HG03045 (cell line): ENCODE results near the gene BEST3.
"Not testable (repeated sequence)": the region's sequence is repeated elsewhere in the genome, so short reads cannot be mapped to it uniquely, and the experiment has no call there.

Experiments
- ATAC-seq: cut with Tn5 transposase; IDR thresholded peaks from one replicate; pipeline ENCODE4 v1.9.1; 2021; ENCODE audit warnings: mild to moderate bottlenecking, moderate library complexity; ENCODE audit not compliant: unreplicated experiment

BEST3 gene

DNA sequence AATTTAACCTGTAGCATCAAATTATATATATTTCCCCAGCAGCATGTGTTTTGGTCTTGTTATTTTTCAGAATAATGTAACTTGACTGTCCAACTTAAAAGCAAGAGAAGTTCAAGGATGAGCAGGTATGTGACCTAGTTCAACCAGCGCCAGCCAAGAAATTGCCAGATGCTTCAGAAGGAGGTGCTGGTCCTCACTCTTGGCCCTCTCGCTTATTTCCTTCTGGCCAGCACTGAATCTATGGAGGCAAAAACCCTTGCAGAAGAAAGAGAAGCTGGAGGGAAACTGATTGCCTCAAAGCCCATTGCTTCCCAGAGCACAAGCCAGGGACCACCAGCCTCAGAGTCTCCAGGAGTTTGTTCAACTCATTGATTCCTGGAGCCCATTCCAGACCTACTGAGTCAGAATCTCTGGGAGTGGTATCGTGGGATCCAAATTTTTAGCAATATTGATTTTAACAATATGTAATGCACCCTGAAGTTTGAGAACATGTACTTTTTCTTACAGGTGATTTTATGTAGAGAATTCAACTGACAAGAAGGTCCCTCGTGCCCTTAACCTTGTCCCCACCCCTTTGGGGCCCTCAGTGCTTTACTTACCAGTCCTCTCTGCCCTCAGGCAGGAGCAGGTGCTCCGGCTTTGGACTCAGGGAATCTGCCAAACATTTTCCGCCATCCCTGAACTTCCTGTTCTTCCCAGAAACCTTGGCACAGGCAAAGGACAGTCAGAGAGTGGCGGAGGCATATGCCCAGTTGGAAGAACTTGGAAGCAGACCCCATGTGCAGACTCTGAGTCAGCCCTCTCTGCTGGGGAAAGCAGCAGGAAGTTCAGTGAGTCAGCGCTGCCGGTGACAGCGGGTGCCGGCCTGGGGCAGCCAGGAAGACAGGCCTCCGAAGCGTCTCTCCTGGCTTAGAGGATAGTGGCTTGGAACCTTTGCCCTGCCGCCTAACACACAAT, 10.4 kb downstream of the BEST3 start:
- no peak for ATAC-seq

DNA sequence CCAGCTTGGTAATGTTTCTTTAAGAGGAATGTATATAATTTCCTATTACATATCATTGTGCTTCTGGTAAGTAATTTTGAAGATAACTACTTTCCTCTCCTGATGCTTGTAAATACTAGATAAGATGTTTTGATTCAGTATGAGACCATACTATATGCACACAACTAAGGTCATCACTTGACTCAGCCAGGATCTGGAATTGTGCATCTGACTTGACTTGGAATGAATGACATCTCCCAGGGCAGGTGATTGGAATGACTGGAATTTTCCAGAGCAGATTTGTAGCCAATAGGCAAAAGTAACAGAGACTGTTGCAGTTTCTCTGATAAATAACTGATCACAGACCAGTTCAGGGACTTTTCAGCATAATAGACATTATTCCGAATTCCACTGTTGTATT, 11.1 kb downstream of the BEST3 start:
- no peak for ATAC-seq

GRCh38 chr12:69687390-69687789, 11.7 kb downstream of the BEST3 start:
- no peak for ATAC-seq

DNA sequence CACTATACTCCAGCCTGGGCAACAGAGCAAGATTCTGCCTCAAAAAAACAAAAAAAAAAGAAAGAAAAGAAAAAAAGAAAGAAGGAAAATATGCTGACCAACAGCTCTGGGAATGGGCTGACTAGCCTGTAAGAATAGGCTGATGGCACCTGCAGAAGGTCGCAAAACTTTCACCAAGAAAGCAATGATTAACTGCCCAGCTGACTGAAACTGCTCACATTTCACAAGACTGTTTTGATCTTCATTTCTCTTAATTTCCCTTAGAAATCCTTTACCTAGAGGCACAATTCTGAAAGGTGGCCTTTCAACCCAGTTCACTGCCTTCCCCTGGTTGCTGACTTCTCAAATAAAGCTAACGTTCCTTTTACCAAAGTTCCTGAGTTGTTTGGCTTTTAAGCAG, 12.4 kb downstream of the BEST3 start:
- ATAC-seq: no peak

- ATAC-seq: no peak
Observed at GRCh38 chr12:69685810-69686209, 13.3 kb downstream of the BEST3 start.

GRCh38 chr12:69684466-69684865, 14.6 kb downstream of the BEST3 start:
- no peak for ATAC-seq

GRCh38 chr12:69682110-69682755, 16.9 kb downstream of the BEST3 start:
- ATAC-seq: no peak

DNA sequence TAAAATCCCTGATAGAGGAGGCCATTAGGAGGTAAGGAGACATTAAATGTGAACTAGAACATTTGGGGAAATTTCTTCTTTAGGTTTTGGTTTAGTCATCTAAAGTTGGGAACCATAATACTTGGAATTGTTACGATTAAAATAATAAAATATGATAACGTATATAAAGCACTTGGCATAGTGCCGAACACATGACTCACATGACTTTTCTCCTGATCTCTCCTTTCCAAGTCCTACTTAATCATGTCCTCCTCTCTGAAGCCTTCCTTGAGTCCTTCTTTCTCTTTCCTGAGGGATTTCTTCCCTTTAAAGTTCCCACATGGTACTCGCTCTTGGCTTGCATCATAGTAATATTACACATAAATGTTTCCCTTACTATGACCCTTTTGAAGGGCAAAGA, 20.0 kb downstream of the BEST3 start:
- ATAC-seq: no peak

DNA sequence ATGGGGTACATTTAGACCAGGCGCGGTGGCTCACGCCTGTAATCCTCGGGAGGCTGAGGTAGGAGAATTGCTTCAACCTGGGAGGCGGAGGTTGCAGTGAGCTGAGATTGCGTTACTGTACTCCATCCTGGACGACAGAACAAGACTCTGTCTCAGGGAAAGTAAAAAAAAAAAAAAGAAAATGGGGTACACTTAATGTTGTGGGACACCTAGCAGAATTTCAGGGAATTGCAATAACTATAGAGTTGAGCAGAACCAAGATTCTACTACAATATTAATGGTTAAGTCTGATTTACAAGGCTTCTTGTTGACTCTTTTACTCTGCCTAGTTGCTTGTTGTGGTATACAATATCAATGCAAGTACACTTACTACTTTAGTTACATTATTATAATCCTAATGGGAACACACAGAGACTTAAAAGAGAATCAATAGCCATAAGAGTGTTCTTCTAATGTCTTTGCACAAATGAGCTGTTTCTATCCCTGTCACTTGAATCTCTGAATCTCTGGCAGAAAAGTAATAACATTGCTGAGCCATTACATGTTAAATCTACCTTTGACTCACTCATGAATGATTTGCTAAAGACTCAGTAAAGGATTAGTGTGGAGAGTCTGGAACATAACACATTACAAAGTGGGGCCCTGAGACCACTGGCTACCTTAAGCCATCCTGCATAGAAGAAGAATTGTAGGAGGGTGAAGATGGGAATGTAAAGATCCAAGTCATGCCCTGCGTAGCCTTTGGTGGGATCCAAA, 22.7 kb downstream of the BEST3 start:
- no peak for ATAC-seq

- no peak for ATAC-seq
Observed at GRCh38 chr12:69672195-69672594, 26.9 kb downstream of the BEST3 start.

DNA sequence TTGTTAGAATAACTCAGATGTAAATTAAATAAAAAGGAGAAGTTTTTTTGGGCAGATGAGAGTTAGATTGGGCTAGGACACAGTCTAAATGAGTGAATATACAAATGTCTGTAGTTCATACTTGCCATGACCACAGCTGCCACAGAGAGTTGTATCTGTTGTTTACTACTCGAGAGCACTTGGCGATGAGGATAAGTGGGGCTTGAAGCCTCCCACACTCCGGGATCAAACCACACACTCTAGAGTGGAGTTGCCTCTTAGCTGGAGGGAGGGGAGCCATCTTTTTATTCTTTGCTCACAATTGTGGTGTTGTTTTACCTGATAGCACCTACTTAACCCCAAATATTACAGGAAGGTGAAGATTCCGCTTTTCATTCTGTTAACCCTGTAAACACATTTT, 27.5 kb downstream of the BEST3 start:
- no peak for ATAC-seq

- ATAC-seq: no peak
Observed at GRCh38 chr12:69666798-69667197, 32.3 kb downstream of the BEST3 start.

DNA sequence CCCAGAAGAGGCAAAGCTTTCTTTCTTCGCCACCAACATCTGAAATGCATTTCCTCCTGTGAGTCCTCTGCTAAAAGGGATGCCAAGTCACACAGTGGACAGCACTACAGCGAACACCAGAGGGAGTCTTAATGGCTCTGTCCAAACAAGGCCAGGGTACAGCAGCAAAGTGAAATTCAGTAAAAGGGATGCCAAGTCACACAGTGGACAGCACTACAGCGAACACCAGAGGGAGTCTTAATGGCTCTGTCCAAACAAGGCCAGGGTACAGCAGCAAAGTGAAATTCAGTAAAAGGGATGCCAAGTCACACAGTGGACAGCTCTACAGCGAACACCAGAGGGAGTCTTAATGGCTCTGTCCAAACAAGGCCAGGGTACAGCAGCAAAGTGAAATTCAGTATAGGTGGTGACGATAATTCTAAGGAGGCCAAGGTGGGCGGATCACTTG, 34.1 kb downstream of the BEST3 start:
- ATAC-seq: not testable (repeated sequence)

- no peak for ATAC-seq
Observed at GRCh38 chr12:69663726-69664125, 35.4 kb downstream of the BEST3 start.

DNA sequence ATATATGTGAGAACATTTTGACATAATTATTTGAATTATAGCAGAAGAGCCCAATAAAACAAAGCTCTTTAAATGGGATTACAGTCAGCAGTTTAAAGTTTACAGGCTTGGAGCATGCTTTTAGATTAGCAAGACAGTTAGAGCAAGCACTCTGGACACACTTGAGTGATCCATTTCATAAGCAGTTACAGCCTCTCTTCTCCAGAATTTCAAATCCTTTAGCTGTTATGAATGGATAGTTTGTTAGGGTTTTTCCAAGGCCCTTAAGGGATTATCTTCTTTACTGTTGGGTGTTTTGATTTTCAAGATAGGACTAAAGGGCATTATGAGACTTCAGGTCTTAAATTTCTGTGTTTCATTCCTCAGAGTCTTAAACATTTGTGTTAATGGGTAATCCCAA, 36.3 kb downstream of the BEST3 start:
- ATAC-seq: no peak

DNA sequence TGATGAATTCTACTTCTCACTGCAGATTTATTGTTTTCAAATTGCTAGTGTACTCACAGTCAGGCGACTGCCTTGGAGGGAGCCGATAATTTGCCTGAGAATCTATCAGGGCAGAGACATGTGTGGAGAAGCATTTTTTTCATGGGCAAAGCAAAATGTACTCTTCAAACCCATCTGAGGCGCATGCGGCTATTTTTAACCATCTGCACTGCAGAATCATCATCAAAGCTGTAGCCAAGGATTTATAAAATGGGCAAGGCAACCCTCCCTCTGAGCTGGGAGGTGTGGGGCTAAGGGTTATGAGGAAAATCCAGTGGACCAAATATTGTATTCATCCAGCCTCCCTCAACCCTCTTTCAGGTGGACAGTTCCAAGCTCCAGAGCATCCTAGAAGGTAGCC, 37.7 kb downstream of the BEST3 start:
- no peak for ATAC-seq

DNA sequence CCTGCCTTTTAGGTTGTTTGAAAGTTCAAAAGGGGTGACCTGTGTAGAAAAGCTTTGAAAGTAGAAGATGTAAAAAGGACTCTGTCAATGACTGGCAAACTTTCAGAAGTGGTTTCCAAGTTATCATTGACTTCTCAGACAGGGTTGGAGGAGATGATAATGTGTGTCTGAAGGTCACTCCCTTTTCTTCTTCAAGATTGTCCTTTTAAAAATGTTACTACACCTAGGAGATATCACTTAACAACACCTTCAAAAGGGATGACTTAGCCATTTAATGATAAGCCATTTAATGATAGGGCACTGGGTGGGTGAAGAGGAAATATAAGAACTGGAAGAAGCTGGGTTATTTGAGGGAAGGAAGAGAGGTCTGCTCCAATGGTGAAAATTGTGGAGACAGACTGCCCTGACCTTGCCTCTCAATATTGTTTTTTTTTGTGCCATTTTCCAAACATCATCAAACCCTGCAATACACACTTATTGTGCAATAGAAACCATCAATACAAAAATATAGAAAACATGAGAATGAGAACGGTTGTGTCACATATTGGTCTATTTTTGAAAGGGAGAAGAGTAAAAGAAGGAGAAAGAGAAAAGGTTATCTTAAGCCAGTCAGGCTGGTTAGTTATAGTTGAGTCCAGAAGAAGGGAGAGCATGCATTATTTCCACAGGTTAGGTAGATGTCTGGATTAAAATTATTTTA, 38.8 kb downstream of the BEST3 start:
- ATAC-seq: no peak

- no peak for ATAC-seq
Observed at GRCh38 chr12:69658203-69658602, 40.9 kb downstream of the BEST3 start.

DNA sequence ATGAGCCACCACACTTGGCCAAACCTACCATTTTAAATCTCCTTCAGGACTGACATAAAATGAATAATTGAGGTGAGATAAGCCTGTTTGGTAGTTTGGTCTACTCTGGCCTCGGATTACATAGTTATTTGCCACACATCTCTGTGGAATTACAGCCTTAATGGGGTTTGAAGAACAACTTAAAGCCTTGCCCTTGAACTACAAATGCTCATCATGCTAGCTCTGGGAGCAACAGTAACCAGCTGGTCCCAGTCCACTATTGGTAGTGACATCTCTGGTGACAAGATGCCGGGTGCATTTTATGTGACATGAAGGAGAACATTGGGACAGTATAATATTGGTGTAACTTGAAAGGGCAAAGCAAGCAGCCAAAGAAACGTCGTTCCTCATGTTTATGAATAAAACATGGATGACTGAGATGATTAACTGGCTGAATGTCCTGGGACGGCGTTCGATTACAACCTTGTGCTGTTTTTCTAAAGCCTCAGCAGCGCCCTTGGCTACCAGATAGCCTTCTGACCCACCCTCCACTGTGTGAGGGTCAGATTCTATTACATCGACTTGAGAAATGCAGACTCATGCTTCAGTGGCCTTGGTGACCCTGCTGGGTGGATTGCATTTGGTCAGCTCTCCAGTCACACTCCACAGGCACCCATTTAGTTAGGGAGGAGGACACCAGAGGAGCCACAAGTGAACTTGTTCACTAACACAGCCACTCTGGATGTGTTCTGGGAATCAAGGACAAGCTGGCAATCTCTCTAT, 41.5 kb downstream of the BEST3 start:
- ATAC-seq: no peak
